GM19023 (cell line): ENCODE results near the gene NEU2.

ENCODE experiments used
- ATAC-seq: cut with Tn5 transposase; IDR thresholded peaks from one replicate; pipeline ENCODE4 v1.9.1; 2021; ENCODE audit warnings: mild to moderate bottlenecking, moderate library complexity; ENCODE audit not compliant: unreplicated experiment

Gene NEU2

DNA sequence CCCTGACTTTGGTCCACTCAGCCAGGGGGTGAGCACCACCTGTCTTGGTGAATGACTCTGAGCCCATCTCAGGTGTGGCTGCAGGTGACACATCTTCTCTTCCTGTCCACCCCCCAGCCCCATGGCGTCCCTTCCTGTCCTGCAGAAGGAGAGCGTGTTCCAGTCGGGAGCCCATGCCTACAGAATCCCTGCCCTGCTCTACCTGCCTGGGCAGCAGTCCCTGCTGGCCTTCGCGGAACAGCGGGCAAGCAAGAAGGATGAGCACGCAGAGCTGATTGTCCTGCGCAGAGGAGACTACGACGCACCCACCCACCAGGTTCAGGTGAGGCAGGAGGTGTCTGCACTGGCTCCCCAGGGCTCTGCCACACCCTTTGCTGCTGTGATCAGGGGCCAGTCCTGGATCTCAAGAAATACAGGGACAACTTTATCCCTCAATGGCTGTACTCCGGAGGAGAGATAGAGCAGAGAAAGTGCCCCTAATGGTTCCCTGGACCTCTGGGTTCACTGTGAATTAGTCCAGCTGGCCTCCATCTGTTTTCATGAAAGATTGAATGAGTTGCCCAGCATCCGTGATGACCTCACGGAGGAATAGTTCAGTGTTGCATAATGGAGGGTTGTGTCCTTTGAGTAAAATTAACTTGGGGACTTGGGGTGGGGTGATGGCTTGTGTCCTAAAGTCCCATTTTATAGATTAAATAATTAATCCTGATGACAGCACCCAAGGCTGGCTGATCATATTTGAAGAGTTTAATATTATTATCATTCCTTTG is at the start of gene NEU2:
NEU2 (plus strand) TSS at position 122 of the 770 bp plus-strand sequence; CDS start at position 122, 0 bp downstream.
- ATAC-seq: no peak

DNA sequence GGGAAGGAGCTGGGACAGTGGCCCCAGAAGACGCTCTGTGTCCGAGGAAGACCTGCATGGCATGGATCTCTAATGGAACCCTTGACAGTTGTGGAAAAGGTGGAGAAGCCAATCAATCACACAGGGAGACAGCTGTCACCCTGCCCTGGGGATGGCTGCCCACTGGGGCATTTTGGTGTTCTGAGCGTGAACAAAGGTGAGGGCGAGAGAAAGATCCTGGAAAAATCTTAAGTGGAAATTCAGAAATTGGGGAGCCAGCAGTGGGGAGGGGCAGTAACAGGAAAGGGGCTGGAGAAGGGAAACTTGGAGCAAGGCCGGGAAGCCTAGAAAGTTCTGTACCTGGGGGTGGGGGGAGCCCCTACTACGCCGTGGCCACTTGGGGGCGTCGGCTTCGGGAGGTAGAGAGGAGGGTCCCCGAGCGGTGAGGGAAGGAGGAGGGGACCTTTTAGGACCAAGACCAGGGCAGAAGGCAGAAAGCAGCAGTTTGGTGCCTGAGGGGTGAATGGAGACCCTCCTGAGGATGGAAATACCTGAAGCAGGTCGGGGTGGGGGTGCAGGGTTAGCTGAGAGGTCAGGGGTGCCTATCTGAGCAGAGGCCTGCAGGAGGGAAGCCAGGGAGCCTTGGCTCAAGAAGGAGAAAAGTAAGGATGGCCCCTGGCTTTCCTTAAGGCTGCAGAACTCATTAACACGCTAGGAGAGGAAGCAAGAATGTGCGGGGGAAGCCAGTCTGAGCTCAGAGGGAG is 49.4 kb upstream of the NEU2 start:
- no peak for ATAC-seq

DNA sequence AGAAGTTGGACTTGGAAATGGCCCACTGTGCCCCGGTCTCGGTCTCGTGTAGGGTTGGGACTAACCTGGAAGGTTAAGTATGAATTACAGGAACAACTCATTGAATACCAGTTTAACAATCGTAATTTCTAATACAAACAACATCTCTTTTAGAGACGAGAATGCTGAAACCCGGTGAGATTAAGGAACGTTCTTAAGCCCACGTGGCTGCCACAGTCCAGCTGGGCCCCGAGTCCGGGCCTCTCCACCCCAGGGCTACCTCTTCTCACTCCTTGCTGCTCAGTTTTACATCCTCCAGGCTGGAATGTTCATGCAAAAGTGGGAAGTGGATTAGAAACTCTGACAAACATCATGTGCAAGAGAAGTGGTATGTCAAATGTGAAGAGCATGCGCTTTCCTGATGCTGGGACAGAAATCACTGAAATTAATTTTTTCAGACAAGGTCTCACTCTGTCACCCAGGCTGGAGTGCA is 48.8 kb upstream of the NEU2 start:
- ATAC-seq: no peak

DNA sequence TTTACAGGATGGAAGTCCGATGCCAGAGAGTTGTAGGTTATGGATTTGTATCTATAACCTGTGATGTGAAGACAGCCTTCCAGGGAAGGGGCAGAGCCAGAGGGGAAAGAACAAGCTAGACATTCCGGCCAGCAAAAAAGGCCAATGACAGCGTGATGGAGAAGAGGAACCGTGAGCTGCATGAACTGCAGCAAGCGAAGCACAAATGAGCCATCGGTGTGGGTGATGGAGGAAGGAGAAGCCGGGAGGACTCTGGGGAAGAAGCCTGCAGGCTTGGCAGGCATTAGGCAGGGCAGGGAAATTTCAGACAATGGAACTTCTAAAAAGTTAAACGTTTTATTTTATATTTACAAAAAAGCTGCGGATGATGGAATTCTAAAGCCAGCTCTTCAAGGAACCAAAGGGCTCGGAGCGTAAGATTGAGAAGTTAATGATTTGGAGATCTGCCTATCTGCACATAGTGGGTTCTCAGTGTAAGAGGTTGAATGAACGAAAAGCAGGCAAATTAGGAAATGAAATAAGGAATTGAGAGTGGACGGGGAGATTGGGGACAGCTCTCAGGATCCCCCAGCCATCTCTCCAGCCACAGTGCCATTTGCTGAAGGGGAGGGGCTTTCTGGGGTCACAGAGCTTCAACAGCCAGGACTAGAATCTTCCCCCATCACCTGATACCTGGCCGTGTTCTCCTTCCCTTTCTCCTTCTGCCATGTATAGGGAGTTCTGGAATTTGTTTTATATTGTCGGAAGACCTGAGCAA is 47.8 kb upstream of the NEU2 start:
- no peak for ATAC-seq

DNA sequence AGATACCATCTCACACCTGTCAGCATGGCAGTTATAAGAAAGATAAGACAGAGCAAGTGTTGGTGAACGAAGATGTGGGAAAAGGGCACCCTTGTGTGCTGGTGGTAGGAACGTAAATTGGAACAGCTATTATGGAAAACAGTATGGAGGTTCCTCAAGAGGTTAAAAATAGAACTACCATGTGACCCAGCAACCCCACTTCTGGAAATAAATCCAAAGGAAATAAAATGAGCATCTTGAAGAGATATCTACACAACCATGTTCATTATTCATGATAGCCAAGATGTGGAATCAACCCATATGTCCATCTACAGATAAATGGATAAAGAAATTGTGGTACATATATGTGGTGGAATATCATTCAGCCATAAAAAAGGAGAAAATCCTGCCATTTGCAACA is 46.3 kb upstream of the NEU2 start:
- ATAC-seq: no peak

DNA sequence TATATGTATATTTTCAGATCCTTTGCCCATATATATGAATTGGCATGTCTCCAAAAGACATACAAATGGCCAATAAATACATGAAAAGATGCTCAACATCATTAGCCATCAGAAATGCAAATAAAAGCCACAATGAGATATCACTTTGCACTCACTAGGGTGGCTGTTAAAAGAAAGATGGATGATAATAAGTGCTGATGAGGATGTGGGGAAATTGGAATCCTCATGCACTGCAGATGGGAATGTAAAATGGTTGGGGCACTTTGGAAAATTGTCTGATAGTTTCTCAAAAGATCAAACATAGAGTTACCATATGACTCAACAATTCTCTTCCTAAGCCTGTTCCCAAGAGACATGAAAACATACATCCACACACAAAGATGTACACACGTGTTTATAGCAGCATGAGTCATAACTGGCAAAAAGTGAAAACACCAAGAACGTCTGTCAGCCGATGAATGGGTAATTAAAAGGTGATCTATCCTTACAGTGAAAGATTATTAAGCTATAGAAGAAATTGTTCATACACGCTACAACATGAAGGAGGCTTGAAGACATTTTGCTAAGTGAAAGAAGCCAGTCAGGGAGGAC is 39.1 kb upstream of the NEU2 start:
- ATAC-seq: no peak

DNA sequence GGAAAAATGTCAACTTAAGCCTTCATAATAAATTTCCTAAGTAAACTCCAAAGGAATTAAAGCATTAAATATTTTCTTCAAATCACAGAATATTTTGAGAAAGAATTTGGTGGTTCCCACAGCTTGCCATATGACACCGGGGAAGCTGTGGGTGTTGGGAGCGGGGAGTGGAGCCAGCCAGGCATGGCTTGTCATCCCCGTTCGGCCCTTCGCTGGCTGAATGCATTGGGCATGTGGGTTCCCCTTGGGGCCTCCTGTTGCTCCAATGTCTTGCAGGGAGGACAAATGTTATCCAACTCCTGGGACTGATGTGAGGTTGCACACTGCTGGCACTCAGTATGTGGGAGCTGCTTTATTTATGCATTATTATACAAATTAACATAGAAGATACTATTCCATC is 38.0 kb upstream of the NEU2 start:
- no peak for ATAC-seq

DNA sequence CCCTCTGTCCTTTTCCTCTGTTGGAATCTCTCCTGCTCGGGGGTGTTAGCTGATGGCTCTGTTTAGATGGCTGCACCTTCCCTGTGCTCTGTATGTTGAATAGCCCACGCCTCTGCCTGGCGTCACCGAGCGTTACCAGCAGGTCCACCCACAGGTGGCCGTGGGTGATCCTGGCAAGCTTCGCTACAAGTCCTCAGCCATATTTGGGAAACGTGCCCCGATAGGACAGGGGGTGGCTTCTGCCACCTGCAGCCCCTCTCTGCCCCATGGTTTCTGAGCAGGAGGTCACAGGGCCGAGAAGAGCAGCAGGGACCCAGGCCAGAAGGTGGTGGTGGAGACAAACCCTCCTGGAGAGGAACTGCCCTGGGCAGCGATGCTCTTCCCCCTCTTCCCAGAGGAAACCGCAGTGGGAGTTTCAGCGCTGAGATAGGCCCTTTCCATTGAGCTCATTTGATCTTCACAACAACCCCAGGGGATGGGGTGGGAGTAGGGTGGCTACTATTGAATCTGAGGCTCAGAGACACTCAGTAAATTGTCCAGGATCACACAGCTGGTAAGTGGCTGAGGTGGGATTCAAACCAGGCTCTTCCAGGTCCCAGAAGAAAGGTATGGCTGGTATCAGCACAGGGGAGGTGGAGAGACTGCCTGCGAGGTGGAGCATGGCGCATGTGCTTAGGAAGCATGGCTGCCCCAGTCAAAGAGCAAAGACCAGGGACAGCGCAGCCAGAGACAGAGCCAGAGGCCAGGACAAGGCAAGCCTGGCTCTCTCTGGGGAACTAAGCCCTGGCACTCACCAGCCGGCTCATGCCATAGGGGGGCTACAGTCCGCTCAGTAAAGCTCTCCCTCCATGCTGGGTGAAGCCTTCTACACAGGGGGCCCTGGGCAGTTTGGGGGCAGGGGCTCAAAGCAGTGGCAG is 34.5 kb upstream of the NEU2 start:
- ATAC-seq: no peak

DNA sequence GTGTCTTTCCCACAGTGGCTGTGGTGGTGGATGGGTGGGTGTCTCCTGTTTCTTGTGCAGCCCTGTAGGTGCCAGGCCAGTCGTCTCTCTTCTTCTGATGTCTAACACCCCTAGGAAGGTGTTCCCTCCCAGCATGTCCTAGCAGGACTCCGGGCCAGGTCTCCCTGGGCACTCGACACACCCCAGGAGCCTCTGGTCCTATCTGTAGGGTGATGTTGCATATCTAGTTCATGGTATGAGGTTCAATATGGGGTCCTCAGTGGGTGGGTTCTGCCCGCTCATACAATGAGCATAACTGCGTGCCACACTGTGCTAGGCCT is 33.8 kb upstream of the NEU2 start:
- no peak for ATAC-seq

DNA sequence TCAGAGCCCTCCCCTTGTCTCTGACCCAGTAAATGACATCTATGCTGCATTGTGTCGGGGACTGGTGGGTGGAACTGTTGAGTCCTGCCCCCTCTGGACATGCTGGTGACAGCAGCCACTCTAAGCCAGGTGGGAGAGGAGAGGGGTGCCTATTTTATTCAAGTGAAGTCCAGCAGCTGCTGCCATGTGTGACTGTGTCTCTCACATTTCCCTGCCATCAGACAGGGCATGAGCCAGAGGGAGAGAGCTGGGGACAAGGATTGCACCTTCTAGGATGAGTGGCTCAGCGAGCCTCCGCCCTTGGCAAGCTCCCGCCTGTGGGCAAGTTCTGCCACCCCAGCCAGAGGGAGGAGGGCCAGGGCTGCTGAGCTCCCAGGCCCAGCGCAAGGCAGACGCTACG is 33.1 kb upstream of the NEU2 start:
- ATAC-seq: no peak

DNA sequence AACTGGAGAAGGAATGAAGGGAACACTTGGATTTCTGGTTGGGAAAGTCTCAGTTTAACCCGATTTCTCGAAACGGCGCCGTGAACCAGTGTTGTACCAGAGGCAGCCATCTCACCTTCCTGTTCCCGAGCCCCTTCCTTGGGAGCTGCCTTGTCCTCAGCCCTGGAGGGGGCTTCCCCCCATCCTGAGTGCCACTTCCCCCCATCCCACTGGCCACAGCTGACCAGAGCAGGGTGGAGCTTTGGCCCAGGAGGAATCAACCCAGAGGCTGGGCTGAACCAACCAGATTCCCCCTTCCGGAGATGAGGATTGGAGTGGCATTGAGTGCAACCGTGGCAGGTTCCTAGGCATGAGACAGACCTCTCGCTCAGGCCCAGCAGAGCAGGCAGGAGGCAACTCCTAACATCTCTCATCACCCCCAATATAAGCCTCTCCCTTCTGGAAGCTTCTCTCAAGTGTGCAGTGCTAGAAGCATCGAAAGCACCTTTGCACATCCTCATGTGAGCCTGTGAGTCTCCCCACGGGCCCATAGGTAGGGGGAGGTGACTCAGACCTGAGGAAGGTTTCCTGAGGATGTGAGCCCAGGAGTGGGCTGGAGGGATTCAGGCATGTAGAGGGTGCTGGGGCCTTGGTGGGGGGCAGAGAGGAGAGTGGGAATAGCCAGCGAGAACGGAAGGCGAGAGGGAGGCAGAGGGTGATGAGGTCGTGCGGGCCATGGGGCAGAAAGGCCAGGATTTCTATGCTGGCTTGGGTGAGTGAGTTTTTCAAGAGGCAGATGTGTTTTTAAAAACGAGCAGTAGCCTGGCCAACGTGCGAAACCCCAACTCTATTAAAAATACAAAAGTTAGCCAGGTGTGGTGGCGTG is 31.4 kb upstream of the NEU2 start:
- ATAC-seq: no peak

DNA sequence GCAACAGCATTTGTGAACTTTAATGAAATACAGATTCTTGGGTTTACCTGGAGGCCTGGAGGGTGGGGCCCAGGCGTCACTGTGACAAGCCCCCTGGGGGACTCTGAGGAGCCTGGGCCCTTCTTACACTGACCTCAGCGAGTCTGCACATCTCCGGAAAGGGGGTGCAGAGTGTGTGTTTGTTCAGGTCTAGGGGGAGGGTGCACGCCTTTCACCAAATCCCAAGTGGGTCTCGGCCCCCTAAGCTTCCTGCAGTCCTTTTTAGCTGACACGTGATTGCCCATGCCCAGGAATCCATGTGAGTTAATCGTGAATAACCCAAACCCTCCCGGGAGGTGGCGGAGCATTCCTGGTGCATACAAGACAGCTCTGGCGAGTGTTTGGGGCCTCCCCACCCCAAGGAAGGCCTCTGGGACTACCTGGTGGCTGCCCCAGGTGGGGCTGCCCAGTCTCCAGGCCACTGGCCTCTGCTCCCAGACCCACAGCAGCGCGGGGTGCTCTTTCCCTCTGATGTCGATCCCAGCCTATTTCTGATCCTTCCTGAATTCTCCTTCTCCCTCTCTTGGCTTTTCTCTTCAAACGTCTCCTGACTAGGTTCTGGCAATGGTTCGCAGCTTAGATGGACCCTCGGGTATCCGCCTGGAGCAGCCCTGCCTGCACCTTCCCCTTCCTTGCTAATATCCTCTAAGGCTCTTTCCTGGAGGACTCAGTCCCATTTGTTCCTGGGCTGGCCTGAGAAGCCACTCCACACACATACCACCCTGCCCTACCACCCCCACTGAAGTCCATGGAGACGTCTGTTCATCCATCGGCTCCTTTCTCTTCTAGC is 29.4 kb upstream of the NEU2 start:
- no peak for ATAC-seq

DNA sequence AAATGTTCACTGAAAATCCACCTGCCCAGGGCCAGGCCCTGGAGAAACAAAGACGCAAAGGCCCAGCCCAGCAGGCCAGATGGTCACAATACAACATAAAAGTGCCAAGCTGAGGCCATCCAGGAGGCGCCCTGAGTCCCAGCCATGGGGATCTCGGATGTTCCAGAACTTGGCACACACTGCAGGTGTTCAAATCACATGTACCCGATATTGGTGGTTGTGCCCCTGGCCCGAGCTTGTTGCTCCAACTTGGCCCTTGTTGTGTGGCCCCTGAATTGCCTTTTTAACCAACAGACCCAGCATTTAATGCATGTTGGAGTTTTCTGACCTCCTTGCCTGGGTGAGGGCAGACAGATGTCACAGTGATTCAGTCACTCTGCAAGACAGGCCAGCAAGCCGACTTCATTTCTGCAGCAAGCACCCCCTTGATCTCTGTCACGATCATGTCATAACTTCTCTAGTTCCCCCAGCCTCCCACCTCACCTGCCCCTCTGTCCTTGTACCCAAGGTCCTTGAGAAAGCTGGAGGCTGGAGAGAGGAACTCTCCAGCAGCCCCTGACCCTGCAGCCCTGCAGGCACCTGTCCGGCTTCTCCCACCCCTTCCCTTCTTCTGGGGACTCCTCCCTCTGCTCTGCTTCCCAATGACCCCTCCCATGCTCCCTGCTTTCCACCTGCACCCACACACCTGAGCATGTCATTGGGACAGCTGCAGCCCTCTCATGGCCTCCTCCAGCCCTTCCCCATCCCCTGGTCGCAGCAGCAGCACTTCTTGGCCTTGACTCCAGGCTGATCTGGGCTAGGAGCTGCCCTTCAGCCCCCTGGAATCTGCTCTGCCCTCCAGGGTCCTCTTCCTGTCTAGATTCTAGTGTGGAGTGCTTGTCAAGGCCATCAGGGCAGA is 28.6 kb upstream of the NEU2 start:
- ATAC-seq: no peak

DNA sequence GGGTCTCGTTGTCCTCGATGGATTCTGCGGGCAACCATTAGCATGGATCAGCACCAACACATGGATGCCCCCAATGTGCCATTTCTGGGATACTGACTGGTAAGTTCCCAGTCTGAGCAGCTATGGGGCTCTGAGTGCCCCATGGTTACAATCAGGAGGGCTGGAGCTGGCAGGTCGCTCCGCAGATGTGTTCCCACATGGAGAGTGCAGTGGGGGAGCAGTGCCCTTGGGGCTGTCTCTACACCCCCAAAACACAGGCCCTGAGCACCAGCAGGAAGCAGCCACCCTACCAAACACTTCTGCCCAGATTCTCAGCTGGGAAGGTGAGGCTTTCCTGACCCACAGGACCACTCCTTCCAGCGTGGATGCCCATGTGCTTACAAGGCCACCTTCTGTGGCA is 27.4 kb upstream of the NEU2 start:
- no peak for ATAC-seq

DNA sequence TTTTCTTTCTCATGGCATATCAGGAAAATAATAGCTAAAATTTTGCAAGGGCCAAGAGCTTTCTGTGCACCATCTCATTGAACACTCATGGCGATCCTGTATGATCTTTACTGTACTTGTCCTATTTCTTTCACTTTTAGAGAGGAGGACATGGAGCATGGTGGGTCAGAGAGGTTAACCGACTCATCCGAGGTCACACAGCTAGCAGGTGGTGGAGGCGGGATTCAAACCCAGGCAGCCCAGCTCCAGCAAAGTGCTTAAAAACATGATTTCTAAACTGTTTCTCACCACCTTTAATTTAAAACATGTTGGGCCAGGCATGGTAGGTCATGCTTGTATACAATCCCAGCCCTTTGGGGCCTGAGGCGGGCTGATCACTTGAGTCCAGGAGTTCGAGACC is 25.8 kb upstream of the NEU2 start:
- no peak for ATAC-seq

DNA sequence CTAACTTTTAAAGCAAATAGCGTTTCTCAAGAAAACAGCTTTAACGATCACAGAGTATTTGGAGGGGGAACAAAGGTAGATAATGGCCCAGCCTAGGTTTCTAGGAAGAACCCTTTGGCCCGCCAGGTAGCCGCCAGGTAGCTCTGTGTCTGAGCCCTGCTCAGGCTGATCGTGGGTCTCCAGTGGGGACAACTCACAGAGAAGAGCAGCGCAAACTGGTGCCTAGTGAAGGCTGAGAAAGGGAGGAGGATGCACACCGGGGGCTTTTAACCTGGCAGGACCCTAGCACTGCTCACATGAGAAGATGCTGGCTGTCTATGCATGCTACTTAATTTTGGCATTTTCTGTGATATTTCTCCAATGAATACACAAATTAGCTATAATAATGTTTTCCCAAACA is 25.2 kb upstream of the NEU2 start:
- no peak for ATAC-seq

DNA sequence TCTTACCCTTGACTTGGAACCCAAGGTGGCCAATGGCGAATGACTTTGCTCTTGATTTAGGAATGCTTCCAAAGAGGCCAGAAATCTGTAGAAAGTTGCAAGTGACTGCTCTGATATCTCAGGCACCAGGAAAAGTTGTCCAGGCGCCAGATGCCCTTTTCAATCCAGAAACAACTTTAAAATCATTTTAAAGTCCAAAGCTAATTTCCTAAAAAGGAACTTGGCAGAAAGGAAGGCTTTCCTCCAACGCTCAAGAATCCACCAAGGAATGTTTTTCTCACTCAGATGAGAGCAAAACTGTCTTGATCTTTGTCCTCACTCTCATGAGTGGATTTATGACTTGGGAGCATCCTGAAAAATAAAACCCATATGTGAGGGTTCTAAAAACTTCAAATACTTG is 24.7 kb upstream of the NEU2 start:
- no peak for ATAC-seq

DNA sequence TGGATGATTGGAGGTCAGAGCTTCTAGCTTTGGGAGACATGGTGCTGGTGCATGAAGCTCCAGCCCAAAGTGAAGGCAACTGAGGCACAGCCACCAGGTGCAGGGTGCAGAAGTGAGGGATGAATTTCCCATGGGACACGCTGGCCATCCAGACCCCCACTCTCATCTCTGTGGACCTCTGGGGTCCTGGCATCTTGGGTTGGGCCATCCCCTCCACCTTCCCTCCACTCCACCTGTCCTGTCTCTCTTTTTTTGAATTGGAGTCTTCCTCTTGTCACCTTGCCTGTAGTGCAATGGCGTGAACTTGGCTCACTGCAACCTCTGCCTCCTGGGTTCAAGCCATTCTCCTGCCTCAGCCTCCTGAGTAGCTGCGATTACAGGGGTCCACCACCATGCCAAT is 22.8 kb upstream of the NEU2 start:
- ATAC-seq: no peak
